HG03066 (cell line): ENCODE data around the gene ELMO1.

ENCODE experiments used
- ATAC-seq: cut with Tn5 transposase; IDR thresholded peaks from one replicate; pipeline ENCODE4 v1.9.1; 2021; ENCODE audit warnings: low read depth; ENCODE audit not compliant: unreplicated experiment

ELMO1 gene

DNA sequence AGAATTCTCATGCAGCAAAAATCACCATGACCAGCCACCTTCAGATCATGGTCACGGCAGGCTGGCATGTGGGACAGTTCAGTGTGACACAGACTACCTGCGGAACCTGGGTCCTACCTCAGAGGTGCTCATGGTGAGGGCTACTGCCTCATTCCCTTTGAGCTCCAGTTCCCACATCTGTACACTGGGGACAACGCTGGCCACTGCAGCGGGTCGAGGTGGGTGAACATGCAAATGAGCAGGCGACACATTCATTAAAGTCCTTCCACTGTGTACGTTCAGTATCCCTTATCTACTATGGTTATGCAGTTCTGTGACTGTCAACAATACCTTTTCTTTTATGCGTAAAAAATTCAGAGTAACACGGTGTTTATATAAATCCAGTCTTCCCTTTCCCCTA, 505.7 kb downstream of the ELMO1 start:
- ATAC-seq, result no peak

DNA sequence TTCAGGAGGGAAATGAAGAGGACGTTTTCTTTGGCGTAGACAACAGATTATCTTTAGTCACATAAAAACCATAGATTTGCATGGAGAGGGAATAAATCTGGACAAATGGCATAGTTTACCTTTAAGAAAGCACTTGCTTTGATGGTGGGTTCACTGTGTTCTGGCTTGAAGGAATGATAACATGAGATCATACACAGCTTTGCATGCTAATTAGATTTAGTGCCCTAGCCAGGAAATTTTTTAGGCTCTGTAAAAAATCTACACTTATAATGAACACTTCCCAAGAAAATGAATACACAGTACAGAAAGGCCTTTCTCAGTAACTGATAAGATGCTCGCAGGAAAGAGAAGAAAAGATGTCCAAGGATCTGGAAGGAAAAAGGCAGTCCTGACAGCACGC, 506.1 kb downstream of the ELMO1 start:
- no peak for ATAC-seq

DNA sequence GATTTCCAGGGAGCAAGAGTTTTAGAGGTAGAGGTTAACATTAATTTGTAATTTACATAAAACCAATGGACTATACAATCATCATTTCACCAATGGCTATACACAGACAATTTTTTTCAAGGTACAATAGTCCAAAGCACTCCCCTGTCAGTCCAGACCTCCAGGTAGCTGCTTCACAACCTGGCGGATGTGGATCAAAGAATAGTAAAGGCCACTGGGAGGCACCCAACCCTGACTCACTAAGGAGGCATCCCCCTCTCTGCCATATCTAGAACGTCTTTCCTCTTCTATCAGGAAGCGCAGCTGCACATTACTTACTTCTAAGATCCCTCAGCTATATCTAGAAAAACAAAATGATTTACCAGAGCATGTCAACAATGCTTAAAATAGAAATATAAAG, 506.6 kb downstream of the ELMO1 start:
- ATAC-seq, result no peak

DNA sequence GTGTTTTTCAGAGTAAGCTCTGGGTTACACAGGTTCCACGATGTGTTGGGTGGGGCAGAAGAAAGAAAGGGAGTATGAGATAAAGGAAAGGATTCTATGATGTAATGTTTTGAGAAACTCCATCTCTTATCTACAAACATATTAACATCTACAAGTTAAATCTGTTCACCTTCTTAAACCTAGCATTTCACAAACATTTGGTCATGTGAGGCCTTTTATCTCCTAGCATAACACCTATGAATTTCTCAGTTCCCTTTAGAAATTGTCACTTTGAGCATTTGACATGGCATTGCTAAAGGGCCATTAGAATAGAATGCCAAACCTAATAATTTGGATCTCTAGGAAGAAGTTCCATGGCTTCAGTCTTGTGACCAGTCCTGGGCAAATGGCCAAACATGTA, 507.3 kb downstream of the ELMO1 start:
- no peak for ATAC-seq

DNA sequence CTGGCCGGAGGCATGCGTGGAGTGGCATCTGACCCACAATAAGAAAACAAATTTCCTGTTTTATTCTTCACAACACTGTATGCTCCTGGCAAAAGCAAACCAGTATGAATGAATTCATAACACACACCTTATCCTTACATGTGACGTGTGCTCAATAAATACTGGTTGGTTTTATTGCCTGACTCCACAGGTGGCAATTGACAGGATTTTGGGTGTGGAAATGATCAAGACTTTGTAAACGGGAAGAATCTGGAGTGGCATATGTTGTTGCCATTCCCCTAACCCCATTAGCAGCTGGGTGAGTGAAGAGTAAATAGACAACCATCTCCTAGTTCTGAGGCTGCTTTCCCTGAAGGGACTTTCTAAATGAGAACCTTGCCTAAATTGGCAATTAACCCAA, 508.8 kb downstream of the ELMO1 start:
- ATAC-seq, result no peak

DNA sequence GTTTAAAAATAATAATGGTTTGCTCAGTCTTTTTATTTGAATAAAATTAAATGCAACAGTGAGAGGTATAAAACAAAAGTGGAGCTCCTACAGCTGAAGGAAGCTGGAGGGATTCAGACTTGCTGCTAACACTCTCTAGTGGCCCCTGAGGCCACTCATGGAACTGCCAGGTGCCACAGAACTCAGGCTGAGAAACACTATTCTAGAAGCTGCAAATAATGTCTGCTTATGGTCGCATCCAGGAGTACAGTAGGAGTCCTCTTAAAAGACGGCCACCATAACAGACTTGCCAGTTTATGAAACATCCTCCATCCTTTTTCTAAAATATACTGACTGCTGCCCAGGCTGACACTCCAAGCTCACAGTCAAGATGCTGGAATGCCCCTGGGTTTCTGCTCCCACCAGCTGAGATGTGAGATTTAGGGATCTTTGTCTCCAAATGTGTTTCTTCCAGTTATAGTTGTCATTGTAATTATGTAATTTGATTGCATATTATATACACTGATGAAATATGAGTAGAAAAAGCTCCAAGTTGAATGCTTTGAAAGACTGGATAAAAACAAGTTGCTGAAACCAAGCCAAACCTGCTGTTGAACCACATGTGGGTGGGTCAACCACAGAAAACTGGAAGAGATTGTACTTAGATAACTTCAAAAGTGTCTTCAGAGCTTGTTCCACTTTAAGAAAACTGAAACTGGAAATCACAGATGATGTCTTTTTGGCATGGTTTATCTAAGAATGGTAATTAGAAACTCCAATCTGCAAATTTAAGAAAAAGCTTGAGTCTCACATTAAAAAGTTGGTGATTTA, 510.7 kb downstream of the ELMO1 start:
- ATAC-seq, result no peak

GRCh38 chr7:36931892-36932291, 516.8 kb downstream of the ELMO1 start:
- no peak for ATAC-seq

DNA sequence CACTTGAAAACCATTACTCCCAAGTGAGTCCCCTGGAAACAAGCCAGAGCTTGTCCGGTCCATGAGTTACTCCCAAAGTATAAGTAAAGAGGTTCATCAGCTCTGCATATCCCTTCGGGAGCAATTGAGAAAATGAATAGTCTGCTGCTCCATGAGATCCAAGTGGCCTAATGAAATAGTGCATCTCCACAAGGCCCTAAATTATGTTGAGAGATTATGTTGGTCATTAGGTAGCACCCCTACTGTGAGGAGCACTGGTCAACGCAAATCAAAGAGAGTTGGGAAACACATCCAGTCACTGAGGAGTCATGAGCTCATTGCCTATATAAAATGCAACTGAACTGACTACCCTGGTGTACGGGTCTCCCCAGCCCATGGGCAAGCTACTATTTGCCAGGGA, 518.9 kb downstream of the ELMO1 start:
- ATAC-seq, result no peak

GRCh38 chr7:36928718-36929117, 519.9 kb downstream of the ELMO1 start:
- ATAC-seq, result no peak

DNA sequence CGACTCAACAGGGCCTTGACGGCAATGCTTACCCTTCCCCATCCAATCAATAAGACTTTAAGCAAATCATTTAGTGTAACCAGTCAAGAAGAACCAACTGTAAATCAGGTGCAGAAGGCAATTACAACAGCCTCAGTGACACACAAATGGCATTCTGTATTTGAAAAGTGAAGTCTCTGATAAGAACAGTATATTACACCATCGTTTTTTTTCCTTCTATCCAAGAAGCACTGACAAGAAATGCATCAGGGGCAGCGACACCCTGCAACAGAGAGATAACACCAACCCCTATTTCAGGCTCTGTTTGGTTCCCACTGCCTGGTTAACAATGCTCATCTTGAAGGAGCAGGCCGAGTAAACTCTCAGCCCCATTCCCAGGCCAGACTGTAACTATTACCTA, 520.4 kb downstream of the ELMO1 start:
- no peak for ATAC-seq

DNA sequence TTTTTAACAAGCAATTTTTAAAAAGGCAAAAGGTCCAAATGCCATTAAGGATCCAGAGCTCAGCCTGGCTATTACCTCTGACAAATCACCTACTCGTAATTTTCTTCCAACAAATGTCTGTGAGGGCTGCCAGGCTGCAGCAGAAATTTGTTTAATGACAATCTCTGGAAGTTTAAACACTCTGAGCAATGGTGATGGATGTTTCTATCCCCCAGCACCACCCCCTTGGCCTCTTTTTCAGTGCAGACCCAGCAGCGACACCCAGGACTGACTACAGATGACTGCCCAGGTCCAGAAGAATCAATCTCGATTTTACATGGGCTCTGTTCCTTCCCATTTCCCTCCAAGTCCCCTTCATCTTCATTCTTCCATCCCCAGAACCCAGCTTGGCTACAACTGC, 523.0 kb downstream of the ELMO1 start:
- no peak for ATAC-seq

- ATAC-seq, result no peak
These were observed 523.5 kb downstream of the ELMO1 start for GRCh38 chr7:36925207-36925606.

- no peak for ATAC-seq
These were observed 524.7 kb downstream of the ELMO1 start for GRCh38 chr7:36923943-36924436.

DNA sequence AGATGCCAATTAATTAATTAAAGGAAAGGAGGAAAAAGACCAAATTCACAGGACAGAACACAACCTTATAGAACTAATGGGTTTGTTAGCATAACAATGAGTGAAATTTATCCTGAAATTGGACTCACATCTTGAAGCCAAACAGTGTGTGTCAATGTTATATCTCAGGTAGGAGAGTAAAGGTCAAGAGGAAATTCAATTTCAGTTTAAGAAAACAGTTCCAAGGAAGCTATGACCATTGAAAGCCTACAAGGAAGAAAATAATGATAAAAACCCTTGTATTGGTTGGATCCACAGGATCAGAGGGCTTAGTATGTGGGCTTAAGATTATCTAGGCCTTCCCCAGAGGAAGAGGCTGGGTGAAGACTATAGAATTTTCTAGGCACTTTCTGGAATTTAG, 525.5 kb downstream of the ELMO1 start:
- ATAC-seq, result no peak

- no peak for ATAC-seq
These were observed 528.2 kb downstream of the ELMO1 start for GRCh38 chr7:36920433-36920832.

DNA sequence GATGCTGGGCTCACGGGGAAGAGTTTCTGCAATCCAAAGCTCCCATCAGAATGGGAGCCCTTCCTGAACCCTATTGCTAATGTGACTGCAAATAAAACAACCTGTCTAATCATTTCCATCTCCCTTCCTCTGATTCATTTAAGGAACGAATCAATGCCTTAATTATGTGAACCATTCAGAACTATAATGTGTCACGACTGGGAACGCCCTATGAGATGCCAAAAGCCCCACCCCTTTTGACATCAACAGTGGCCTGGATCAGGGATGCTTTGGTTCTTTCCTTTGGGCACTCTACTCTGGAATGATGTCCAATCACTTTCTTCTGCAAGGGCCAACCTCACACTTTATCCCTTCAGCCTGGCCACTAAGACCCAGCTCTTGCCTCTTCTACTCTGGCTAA, 528.9 kb downstream of the ELMO1 start:
- ATAC-seq, result no peak

GRCh38 chr7:36918591-36918990, 530.1 kb downstream of the ELMO1 start:
- no peak for ATAC-seq

GRCh38 chr7:36916619-36917018, 532.0 kb downstream of the ELMO1 start:
- ATAC-seq, result no peak

DNA sequence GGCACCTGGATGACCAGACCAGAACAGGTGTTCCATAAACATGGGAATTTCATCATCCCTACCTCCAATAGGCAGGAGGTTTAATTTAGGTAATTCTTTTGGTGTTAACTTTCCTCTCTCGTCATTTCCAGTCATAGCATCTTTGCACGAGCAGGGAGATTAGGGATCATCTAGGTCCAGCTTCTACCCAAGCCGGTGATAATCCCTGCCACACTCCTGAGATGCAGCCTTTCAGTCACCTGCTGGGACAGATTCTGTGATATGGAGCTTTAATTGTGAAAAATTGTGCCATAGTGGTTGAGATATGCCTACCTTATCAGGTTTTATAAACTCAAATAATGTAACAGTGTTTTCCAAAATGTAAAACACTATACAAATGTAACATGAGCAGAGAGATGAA, 532.5 kb downstream of the ELMO1 start:
- ATAC-seq, result no peak

- ATAC-seq, result no peak
These were observed 536.9 kb downstream of the ELMO1 start for GRCh38 chr7:36911788-36912187.

GRCh38 chr7:36910859-36911258, 537.8 kb downstream of the ELMO1 start:
- no peak for ATAC-seq

DNA sequence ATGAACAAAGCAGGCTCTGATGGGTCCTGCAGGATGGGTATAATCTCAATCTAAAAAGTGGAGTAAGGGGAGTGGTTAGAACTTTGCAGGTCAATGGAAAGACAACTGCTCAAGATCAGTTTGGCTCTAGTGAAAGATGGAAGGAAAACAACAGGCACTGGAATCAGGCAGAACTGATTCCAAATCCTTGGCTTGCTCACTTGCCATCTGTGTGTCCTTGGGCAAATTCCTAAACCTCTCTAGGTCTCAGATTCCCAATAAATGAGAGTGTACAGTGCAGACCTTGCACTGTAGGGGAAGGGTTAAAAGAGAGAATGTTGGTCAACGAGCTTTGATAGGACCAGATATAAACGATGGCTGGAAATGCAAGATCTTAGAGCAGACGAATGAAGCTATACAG, 538.3 kb downstream of the ELMO1 start:
- no peak for ATAC-seq
